Measurements from ENCODE around the gene SOX6.

The SOX6 gene

DNA sequence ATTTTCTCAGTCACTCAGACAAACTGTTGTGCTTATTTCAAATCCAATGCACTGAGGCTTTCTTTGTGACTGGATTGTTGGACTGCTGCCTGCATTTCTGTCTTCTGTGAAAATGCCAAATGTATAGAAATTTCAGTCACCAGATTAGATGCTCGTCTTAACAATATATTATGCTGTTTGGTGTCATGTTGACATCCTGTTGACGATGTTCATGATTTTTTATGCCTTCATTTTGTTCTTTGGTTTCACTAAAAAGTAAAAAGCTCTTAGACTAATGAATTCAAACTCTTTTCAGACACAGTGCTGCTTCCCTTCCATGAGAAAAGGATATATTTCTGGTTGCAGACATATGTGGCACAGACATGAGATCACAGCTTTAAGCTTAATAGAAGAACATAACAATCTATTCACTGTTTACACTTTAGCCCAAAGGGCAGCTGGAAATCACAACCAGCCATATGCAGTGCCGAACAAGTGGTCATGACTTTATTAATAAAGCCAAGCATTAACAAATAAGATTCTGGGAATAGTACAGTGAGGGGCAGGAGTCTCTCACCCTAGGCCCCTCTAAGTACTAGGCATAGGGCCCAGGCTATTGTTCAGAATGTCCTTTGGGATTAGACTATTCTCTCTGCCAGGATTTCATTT lies 9.4 kb upstream of the SOX6 start:
- H3K9me2 ChIP-seq (ENCODE audit: low read depth, low read length): no peaks in the 10 kb centered on the region
- H3K27me3 ChIP-seq (ENCODE audit: insufficient read depth, low read length): no peaks in the 10 kb centered on the region
- no peak overlapping the region for H3K9ac ChIP-seq (ENCODE audit: low read length)
- H3K79me2 ChIP-seq (ENCODE audit: insufficient read depth, low read length): no peaks in the 10 kb centered on the region
- H3K27ac ChIP-seq (ENCODE audit: low read depth, low read length, poor library complexity, severe bottlenecking): no peak overlapping the region
- no peaks in the 10 kb centered on the region for H4K20me1 ChIP-seq (ENCODE audit: insufficient read depth, low read length)
- no peak overlapping the region for H3K4me3 ChIP-seq (ENCODE audit: low read depth, low read length, poor library complexity, severe bottlenecking)
- H2AFZ ChIP-seq (ENCODE audit: low read length): no peak overlapping the region
- H3F3A ChIP-seq (ENCODE audit: insufficient read depth, low read length): no peaks in the 10 kb centered on the region
- H3K36me3 ChIP-seq (ENCODE audit: insufficient read depth, low read length): no peaks in the 10 kb centered on the region
- TF ChIP-seq, protein P1, sequence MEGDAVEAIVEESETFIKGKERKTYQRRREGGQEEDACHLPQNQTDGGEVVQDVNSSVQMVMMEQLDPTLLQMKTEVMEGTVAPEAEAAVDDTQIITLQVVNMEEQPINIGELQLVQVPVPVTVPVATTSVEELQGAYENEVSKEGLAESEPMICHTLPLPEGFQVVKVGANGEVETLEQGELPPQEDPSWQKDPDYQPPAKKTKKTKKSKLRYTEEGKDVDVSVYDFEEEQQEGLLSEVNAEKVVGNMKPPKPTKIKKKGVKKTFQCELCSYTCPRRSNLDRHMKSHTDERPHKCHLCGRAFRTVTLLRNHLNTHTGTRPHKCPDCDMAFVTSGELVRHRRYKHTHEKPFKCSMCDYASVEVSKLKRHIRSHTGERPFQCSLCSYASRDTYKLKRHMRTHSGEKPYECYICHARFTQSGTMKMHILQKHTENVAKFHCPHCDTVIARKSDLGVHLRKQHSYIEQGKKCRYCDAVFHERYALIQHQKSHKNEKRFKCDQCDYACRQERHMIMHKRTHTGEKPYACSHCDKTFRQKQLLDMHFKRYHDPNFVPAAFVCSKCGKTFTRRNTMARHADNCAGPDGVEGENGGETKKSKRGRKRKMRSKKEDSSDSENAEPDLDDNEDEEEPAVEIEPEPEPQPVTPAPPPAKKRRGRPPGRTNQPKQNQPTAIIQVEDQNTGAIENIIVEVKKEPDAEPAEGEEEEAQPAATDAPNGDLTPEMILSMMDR (IDR thresholded peaks at IDR 0.05; ENCODE audit: low read length): no peak
- no peak for TF ChIP-seq EZH2 (IDR thresholded peaks at IDR 0.05; ENCODE audit: borderline replicate concordance, low read length)
- no peak overlapping the region for H3K4me2 ChIP-seq (ENCODE audit: low read length)
- no peaks in the 10 kb centered on the region for H3K9me3 ChIP-seq (ENCODE audit: low read length)
- H3K4me1 ChIP-seq (ENCODE audit: insufficient read depth, low read length, severe bottlenecking): no peaks in the 10 kb centered on the region

DNA sequence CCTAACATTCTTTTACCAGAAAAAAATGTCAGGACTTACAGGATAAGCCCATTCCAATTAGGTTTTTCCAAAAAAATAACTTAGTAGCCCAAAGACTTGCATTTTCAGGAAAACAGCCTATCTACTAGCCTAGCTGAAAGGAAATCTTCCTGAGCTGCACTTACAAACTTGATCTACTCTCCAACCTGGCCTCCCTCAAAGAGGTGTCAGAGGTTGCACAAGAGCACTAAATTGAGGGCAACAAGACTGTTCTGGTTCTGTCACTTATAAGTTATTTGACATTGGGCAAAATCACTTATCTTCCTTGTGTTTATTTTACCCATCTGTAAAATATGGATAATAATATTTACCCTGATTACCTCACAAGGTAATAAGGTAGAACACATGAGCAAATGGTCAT lies 7.9 kb upstream of the SOX6 start:
- Histone ChIP-seq H4K20me1 (ENCODE audit: insufficient read depth, low read length) (no peaks in the 10 kb centered on the region), H3F3A (ENCODE audit: insufficient read depth, low read length) (no peaks in the 10 kb centered on the region), H3K27ac (ENCODE audit: low read depth, low read length, poor library complexity, severe bottlenecking) (no peak overlapping the region), H3K27me3 (ENCODE audit: insufficient read depth, low read length) (no peaks in the 10 kb centered on the region), H3K4me3 (ENCODE audit: low read depth, low read length, poor library complexity, severe bottlenecking) (no peak overlapping the region), H3K4me1 (ENCODE audit: insufficient read depth, low read length, severe bottlenecking) (no peaks in the 10 kb centered on the region), H3K4me2 (ENCODE audit: low read length) (no peak overlapping the region), H3K9me2 (ENCODE audit: low read depth, low read length) (no peaks in the 10 kb centered on the region), H3K9me3 (ENCODE audit: low read length) (no peaks in the 10 kb centered on the region), H3K36me3 (ENCODE audit: insufficient read depth, low read length) (no peaks in the 10 kb centered on the region), H2AFZ (ENCODE audit: low read length) (no peak overlapping the region), H3K9ac (ENCODE audit: low read length) (no peak overlapping the region), H3K79me2 (ENCODE audit: insufficient read depth, low read length) (no peaks in the 10 kb centered on the region)
- TF ChIP-seq, protein P1 (IDR thresholded peaks at IDR 0.05; ENCODE audit: low read length): no peak
- TF ChIP-seq EZH2 (IDR thresholded peaks at IDR 0.05; ENCODE audit: borderline replicate concordance, low read length): no peak

DNA sequence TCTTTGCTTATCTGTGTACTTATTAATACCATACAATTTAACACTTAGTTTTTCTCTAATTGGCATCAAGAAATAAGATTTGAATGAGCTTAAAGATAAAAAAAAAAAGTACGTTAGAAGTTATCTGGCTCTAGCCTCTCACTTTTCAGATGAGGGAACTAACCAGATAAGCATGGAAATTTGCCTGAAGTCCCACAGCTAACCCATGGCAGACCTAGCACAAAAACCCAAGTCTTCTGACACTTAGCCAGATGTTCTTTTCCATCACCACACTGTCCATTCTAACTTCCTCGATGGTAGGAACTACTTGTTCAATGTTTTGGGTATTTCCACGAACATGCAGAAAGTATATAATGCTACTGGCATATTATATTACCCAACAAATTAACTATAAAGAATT lies 7.4 kb upstream of the SOX6 start:
- H3K4me3 ChIP-seq (ENCODE audit: low read depth, low read length, poor library complexity, severe bottlenecking): no peak overlapping the region
- no peaks in the 10 kb centered on the region for H3F3A ChIP-seq (ENCODE audit: insufficient read depth, low read length)
- H3K27ac ChIP-seq (ENCODE audit: low read depth, low read length, poor library complexity, severe bottlenecking): no peak overlapping the region
- no peaks in the 10 kb centered on the region for H3K4me1 ChIP-seq (ENCODE audit: insufficient read depth, low read length, severe bottlenecking)
- H4K20me1 ChIP-seq (ENCODE audit: insufficient read depth, low read length): no peaks in the 10 kb centered on the region
- H3K36me3 ChIP-seq (ENCODE audit: insufficient read depth, low read length): no peaks in the 10 kb centered on the region
- no peak overlapping the region for H3K4me2 ChIP-seq (ENCODE audit: low read length)
- TF ChIP-seq, protein P1 (IDR thresholded peaks at IDR 0.05; ENCODE audit: low read length): no peak
- TF ChIP-seq EZH2 (IDR thresholded peaks at IDR 0.05; ENCODE audit: borderline replicate concordance, low read length): no peak
- no peak overlapping the region for H3K9ac ChIP-seq (ENCODE audit: low read length)
- H2AFZ ChIP-seq (ENCODE audit: low read length): no peak overlapping the region
- no peaks in the 10 kb centered on the region for H3K9me3 ChIP-seq (ENCODE audit: low read length)
- H3K27me3 ChIP-seq (ENCODE audit: insufficient read depth, low read length): no peaks in the 10 kb centered on the region
- H3K79me2 ChIP-seq (ENCODE audit: insufficient read depth, low read length): no peaks in the 10 kb centered on the region
- H3K9me2 ChIP-seq (ENCODE audit: low read depth, low read length): no peaks in the 10 kb centered on the region
